Loucy (cell line): ENCODE data around the gene GUCY1B1.

Experiments used
- H2AFZ ChIP-seq: fragments of 200-600 bp; sonication (generic); 2 replicates; pipeline ENCODE4 v1.6.0; 2016; ENCODE audit warnings: antibody characterized with exemption, mild to moderate bottlenecking, low read length, moderate library complexity
- H3F3A ChIP-seq: fragments of 200-600 bp; 2 replicates; pipeline ENCODE4 v1.6.0; 2016; ENCODE audit warnings: antibody characterized with exemption, low read depth, mild to moderate bottlenecking
- H3K27me3 ChIP-seq: fragments of 200-600 bp; sonication (generic); 2 replicates; pipeline ENCODE4 v1.6.1; 2014; ENCODE audit warnings: low read length, mild to moderate bottlenecking; ENCODE audit not compliant: insufficient read depth, poor library complexity, severe bottlenecking
- H3K36me3 ChIP-seq: fragments of 200-600 bp; sonication (generic); 2 replicates; pipeline ENCODE4 v1.6.1; 2016; ENCODE audit warnings: low read length; ENCODE audit not compliant: insufficient read depth
- H3K4me1 ChIP-seq: fragments of 200-600 bp; sonication (generic); 2 replicates; pipeline ENCODE4 v1.5.1; 2014; ENCODE audit warnings: low read length, mild to moderate bottlenecking; ENCODE audit not compliant: insufficient read depth, poor library complexity, severe bottlenecking
- H3K4me2 ChIP-seq: fragments of 200-600 bp; sonication (generic); 2 replicates; pipeline ENCODE4 v1.6.0; 2014; ENCODE audit warnings: antibody characterized with exemption, low read length, low read depth, mild to moderate bottlenecking; ENCODE audit not compliant: poor library complexity, severe bottlenecking
- H3K4me3 ChIP-seq: fragments of 200-600 bp; sonication (generic); 2 replicates; pipeline ENCODE4 v1.5.1; 2014; ENCODE audit warnings: low read length, mild to moderate bottlenecking, mixed read lengths; ENCODE audit not compliant: poor library complexity, severe bottlenecking
- H3K79me2 ChIP-seq: fragments of 200-600 bp; sonication (generic); 2 replicates; pipeline ENCODE4 v1.6.1; 2014; ENCODE audit warnings: low read length; ENCODE audit not compliant: insufficient read depth
- H3K9ac ChIP-seq: fragments of 200-600 bp; sonication (generic); 2 replicates; pipeline ENCODE4 v1.6.0; 2014; ENCODE audit warnings: mild to moderate bottlenecking, low read depth, low read length, moderate library complexity; ENCODE audit not compliant: poor library complexity, severe bottlenecking
- H3K9me2 ChIP-seq: fragments of 200-600 bp; sonication (generic); replicated peaks from 2 replicates; pipeline ENCODE4 v1.6.1; 2016; ENCODE audit warnings: low read depth, low read length, mixed read lengths
- H3K9me3 ChIP-seq: fragments of 200-600 bp; sonication (generic); 2 replicates; pipeline ENCODE4 v1.6.1; 2014; ENCODE audit warnings: mild to moderate bottlenecking, antibody characterized with exemption, low read length, low read depth; ENCODE audit not compliant: insufficient read depth
- H4K20me1 ChIP-seq: fragments of 200-600 bp; sonication (generic); 2 replicates; pipeline ENCODE4 v1.6.0; 2014; ENCODE audit warnings: antibody characterized with exemption, low read length, mild to moderate bottlenecking; ENCODE audit not compliant: insufficient read depth, poor library complexity, severe bottlenecking
- EZH2phosphoT487 ChIP-seq: fragments of 200-600 bp; IDR thresholded peaks from 2 replicates; pipeline ENCODE4 v1.6.1; 2018; ENCODE audit warnings: antibody characterized with exemption, mild to moderate bottlenecking, moderate library complexity, borderline replicate concordance
- TF ChIP-seq, protein P1 (sequence below): fragments of 200-600 bp; sonication (generic); conservative IDR thresholded peaks from 2 replicates; pipeline ENCODE4 v1.5.1; 2014; ENCODE audit warnings: mild to moderate bottlenecking, antibody characterized with exemption, low read length

GUCY1B1 gene

DNA sequence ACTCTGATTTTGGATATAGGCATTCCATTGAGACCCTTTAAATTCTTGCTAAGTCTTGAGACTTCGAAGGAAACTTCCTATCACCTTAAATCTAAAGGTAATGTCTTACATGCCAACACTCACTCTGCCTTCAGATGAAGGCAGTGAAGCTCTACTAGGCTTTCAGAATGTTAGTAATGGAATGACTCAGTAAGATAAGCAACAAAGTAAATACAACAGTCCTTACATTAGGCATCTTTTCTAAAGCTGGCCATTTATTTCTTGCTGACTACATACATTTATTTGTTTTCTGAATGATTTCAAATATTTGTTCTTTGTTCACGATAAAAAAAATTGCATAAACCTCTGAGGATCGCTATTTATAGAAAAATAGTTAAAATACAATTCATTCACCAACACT, 63.8 kb downstream of the GUCY1B1 start:
- Histone ChIP-seq H3K4me2 (no peak overlapping the region), H2AFZ (no peak overlapping the region), H4K20me1 (no peaks in the 10 kb centered on the region), H3F3A (no peaks in the 10 kb centered on the region), H3K4me1 (no peaks in the 10 kb centered on the region), H3K9me3 (no peaks in the 10 kb centered on the region), H3K79me2 (no peaks in the 10 kb centered on the region), H3K9ac (no peak overlapping the region), H3K36me3 (no peaks in the 10 kb centered on the region), H3K9me2 (no peaks in the 10 kb centered on the region), H3K4me3 (no peak overlapping the region), H3K27me3 (peaks cover 7% of the 10 kb centered on the region)
- TF ChIP-seq, protein P1, sequence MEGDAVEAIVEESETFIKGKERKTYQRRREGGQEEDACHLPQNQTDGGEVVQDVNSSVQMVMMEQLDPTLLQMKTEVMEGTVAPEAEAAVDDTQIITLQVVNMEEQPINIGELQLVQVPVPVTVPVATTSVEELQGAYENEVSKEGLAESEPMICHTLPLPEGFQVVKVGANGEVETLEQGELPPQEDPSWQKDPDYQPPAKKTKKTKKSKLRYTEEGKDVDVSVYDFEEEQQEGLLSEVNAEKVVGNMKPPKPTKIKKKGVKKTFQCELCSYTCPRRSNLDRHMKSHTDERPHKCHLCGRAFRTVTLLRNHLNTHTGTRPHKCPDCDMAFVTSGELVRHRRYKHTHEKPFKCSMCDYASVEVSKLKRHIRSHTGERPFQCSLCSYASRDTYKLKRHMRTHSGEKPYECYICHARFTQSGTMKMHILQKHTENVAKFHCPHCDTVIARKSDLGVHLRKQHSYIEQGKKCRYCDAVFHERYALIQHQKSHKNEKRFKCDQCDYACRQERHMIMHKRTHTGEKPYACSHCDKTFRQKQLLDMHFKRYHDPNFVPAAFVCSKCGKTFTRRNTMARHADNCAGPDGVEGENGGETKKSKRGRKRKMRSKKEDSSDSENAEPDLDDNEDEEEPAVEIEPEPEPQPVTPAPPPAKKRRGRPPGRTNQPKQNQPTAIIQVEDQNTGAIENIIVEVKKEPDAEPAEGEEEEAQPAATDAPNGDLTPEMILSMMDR, result no peak
- TF ChIP-seq EZH2phosphoT487, result no peak

DNA sequence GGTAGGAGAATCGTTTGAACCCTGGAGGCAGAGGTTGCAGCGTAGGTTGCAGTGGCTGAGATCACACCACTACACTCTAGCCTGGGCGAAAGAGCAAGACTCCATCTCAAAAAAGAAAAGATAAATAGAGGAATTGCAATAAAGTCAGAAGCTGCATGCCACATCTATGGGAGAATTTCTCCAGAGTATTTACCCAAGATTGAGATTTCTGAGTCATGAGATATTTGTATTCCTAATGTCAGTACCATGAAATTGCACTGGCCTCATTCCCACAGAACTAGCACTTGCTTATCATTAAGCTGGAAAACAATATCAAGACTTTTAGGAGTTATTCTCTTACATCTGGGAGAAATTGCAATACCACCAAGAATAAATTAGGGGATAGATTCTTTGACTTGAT, 69.8 kb downstream of the GUCY1B1 start:
- TF ChIP-seq, protein P1, result no peak
- TF ChIP-seq EZH2phosphoT487, result no peak
- H3K9me2 ChIP-seq, result no peaks in the 10 kb centered on the region
- H3K4me3 ChIP-seq, result no peak overlapping the region
- no peak overlapping the region for H2AFZ ChIP-seq
- H3K9ac ChIP-seq, result no peak overlapping the region
- H3K79me2 ChIP-seq, result no peaks in the 10 kb centered on the region
- H3K36me3 ChIP-seq, result no peaks in the 10 kb centered on the region
- peaks cover 4% of the 10 kb centered on the region for H3K27me3 ChIP-seq
- no peak overlapping the region for H3K4me2 ChIP-seq
- H3K4me1 ChIP-seq, result no peaks in the 10 kb centered on the region
- no peaks in the 10 kb centered on the region for H4K20me1 ChIP-seq
- H3F3A ChIP-seq, result no peaks in the 10 kb centered on the region
- no peaks in the 10 kb centered on the region for H3K9me3 ChIP-seq

DNA sequence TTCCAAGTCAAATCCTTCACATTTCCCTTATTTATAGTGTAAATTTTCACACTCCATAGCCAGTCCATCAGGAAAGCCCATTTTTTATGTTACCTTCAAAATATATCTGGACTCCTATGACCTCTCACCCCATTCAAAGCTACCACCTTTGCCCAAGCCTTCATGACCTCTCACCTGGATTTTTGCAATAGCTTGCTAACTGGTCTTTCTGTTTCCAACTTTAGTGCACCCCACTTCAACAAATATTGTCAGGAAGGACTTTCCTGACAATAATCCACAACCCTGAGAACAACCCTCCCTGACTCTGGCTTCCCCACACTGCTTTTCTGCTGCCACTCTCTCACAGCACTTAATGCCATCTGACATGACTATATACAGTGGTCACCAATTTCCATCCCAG, 73.8 kb downstream of the GUCY1B1 start:
- H3K4me1 ChIP-seq, result no peaks in the 10 kb centered on the region
- no peak for TF ChIP-seq EZH2phosphoT487
- TF ChIP-seq, protein P1, result no peak
- peaks cover 4% of the 10 kb centered on the region for H3K27me3 ChIP-seq
- no peak overlapping the region for H2AFZ ChIP-seq
- no peaks in the 10 kb centered on the region for H3K79me2 ChIP-seq
- no peaks in the 10 kb centered on the region for H3K9me3 ChIP-seq
- H3K4me3 ChIP-seq, result no peak overlapping the region
- no peak overlapping the region for H3K9ac ChIP-seq
- no peak overlapping the region for H3K4me2 ChIP-seq
- H4K20me1 ChIP-seq, result no peaks in the 10 kb centered on the region
- H3K36me3 ChIP-seq, result no peaks in the 10 kb centered on the region
- no peaks in the 10 kb centered on the region for H3F3A ChIP-seq
- H3K9me2 ChIP-seq, result no peaks in the 10 kb centered on the region
